HPDE6-E6E7 (cell line): ENCODE results near the gene IGF2BP2.
A peak's percentile ranks its signal among the peaks of the same experiment; 100 is the strongest.

Source experiments
- DNase-seq: peaks from one replicate; pipeline ENCODE4 v3.0.0; 2011; ENCODE audit warnings: missing footprints; ENCODE audit errors: extremely low spot score

The IGF2BP2 gene

GRCh38 chr3:185733980-185734724 lies 90.7 kb downstream of the IGF2BP2 start:
- peak; percentile 72 for DNase-seq

- no peak for DNase-seq
Observed at GRCh38 chr3:185732782-185733181, 92.1 kb downstream of the IGF2BP2 start.

- no peak for DNase-seq
Observed at GRCh38 chr3:185730550-185730949, 94.3 kb downstream of the IGF2BP2 start.

GRCh38 chr3:185729337-185730055 lies 95.3 kb downstream of the IGF2BP2 start:
- DNase-seq: peak; percentile 34

- DNase-seq: no peak
Observed at GRCh38 chr3:185728630-185729336, 96.1 kb downstream of the IGF2BP2 start.

GRCh38 chr3:185727873-185728272 lies 97.0 kb downstream of the IGF2BP2 start:
- peak; percentile 87 for DNase-seq

GRCh38 chr3:185726254-185726967 lies 98.4 kb downstream of the IGF2BP2 start:
- no peak for DNase-seq

- no peak for DNase-seq
Observed at GRCh38 chr3:185724761-185725160, 100.1 kb downstream of the IGF2BP2 start.

- no peak for DNase-seq
Observed at GRCh38 chr3:185724251-185724650, 100.6 kb downstream of the IGF2BP2 start.

- DNase-seq: no peak
Observed at GRCh38 chr3:185722881-185723280, 102.0 kb downstream of the IGF2BP2 start.

- no peak for DNase-seq
Observed at GRCh38 chr3:185721970-185722369, 102.9 kb downstream of the IGF2BP2 start.

- DNase-seq: no peak
Observed at GRCh38 chr3:185720326-185720725, 104.5 kb downstream of the IGF2BP2 start.

- DNase-seq: no peak
Observed at GRCh38 chr3:185718736-185719593, 105.9 kb downstream of the IGF2BP2 start.

- DNase-seq: no peak
Observed at GRCh38 chr3:185717627-185718402, 107.0 kb downstream of the IGF2BP2 start.

- DNase-seq: no peak
Observed at GRCh38 chr3:185717121-185717520, 107.7 kb downstream of the IGF2BP2 start.

- DNase-seq: no peak
Observed at GRCh38 chr3:185716436-185717108, 108.3 kb downstream of the IGF2BP2 start.

GRCh38 chr3:185715091-185715490 lies 109.8 kb downstream of the IGF2BP2 start:
- DNase-seq: no peak

GRCh38 chr3:185714085-185714484 lies 110.8 kb downstream of the IGF2BP2 start:
- DNase-seq: no peak

GRCh38 chr3:185713015-185713414 lies 111.8 kb downstream of the IGF2BP2 start:
- DNase-seq: no peak

GRCh38 chr3:185712337-185712736 lies 112.5 kb downstream of the IGF2BP2 start:
- no peak for DNase-seq
